H1 (cell line): ENCODE results near the gene SOS1.

ENCODE experiments used
- EZH2 ChIP-seq: fragments of 200-600 bp; sonication (generic); IDR thresholded peaks from 2 replicates; pipeline ENCODE4 v1.7.1; 2012; ENCODE audit warnings: low read depth, mild to moderate bottlenecking, moderate library complexity, low read length, inconsistent platforms; ENCODE audit not compliant: severe bottlenecking
- TF ChIP-seq, protein P1 (sequence below), 3 experiments: IDR thresholded peaks; 1 replicate in 2 of 3; 2 replicates in 1 of 3; pipeline versions ENCODE4 v1.5.1 to v1.6.1; 2011; ENCODE audit warnings: low read length in 3 of 3, mild to moderate bottlenecking in 3 of 3, inconsistent platforms in 2 of 3, low read depth in 1 of 3, moderate library complexity in 1 of 3; ENCODE audit not compliant: insufficient read depth in 1 of 3; ENCODE audit errors: control extremely low read depth in 1 of 3

DNA sequence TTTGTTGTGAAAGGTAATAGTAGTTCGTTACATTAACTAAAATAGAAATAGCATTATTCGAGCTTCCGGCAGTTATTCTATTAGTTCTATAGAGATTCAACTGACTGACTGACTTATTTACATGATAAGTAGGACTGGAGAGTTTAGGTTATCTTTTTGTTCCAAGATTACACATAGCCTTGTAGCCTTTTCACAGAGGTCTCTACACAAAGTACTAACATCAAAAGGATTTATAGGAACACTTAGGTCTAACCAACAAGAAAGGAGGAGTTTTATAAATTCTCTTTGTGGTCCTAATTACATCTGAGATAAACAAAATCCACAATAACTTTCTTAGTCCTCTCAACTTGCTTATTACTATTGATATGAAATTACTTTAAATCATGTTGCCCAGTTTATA lies 62.8 kb downstream of the SOS1 start:
- TF ChIP-seq, protein P1, sequence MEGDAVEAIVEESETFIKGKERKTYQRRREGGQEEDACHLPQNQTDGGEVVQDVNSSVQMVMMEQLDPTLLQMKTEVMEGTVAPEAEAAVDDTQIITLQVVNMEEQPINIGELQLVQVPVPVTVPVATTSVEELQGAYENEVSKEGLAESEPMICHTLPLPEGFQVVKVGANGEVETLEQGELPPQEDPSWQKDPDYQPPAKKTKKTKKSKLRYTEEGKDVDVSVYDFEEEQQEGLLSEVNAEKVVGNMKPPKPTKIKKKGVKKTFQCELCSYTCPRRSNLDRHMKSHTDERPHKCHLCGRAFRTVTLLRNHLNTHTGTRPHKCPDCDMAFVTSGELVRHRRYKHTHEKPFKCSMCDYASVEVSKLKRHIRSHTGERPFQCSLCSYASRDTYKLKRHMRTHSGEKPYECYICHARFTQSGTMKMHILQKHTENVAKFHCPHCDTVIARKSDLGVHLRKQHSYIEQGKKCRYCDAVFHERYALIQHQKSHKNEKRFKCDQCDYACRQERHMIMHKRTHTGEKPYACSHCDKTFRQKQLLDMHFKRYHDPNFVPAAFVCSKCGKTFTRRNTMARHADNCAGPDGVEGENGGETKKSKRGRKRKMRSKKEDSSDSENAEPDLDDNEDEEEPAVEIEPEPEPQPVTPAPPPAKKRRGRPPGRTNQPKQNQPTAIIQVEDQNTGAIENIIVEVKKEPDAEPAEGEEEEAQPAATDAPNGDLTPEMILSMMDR (IDR thresholded peaks at IDR 0.05; ENCODE audit: control extremely low read depth in 1 of 3, insufficient read depth in 1 of 3, low read depth in 1 of 3, low read length in 3 of 3), result no peak
- no peak for TF ChIP-seq EZH2
